IMR-90 (cell line): ENCODE data around the gene AKR1C2. TPM values are rescaled to one million over a fixed set of nuclear protein-coding genes. Genes with fewer than 3 reads are reported as not detected.

Source experiments
- ATAC-seq: fragments of 200-7000 bp; cut with Tn5 transposase; 2 replicates; pipeline ENCODE4 v1.9.1; 2020; ENCODE audit warnings: low read depth, mild to moderate bottlenecking, moderate library complexity
- BruUV-seq: library from RNA; stranded (reverse); fragments of 400-500 nt; replicated peaks from 2 replicates; lab custom pipeline; 2021; lab: Mats Ljungman, UMichigan
- CTCF ChIA-PET: fragments of 300-600 bp; formaldehyde crosslinking; extraction: SDS; loops from one replicate; lab custom pipeline; 2021; ENCODE audit warnings: antibody characterized with exemption; lab: Yijun Ruan, JAX
- POLR2A ChIA-PET: fragments of 300-600 bp; sonication (Branson Sonifier 250); formaldehyde crosslinking; loops from one replicate; lab custom pipeline; 2022; ENCODE audit warnings: antibody characterized with exemption; ENCODE audit not compliant: unreplicated experiment; lab: Charles Lee
- DNase-seq: peaks from one replicate; pipeline ENCODE4 v3.0.0; 2013
- H2AFZ ChIP-seq: replicated peaks from 2 replicates; pipeline ENCODE3; 2013; ENCODE audit warnings: low read length, mild to moderate bottlenecking; ENCODE audit not compliant: poor library complexity
- H2AK5ac ChIP-seq: 2 replicates; pipeline ENCODE4 v1.6.1; 2013; ENCODE audit warnings: low read depth, low read length, inconsistent platforms
- H2AK9ac ChIP-seq: replicated peaks from 2 replicates; pipeline ENCODE3; 2013; ENCODE audit warnings: mild to moderate bottlenecking, low read depth, low read length, moderate library complexity; ENCODE audit not compliant: poor library complexity
- H2BK120ac ChIP-seq: 2 replicates; pipeline ENCODE4 v1.6.1; 2013; ENCODE audit warnings: low read depth, low read length, inconsistent platforms
- H2BK15ac ChIP-seq: 3 replicates; pipeline ENCODE4 v1.6.1; 2013; ENCODE audit warnings: low read depth, low read length, inconsistent platforms
- H2BK20ac ChIP-seq: 2 replicates; pipeline ENCODE4 v1.6.1; 2013; ENCODE audit warnings: low read depth, mild to moderate bottlenecking, inconsistent platforms, low read length, moderate library complexity
- H2BK5ac ChIP-seq: 2 replicates; pipeline ENCODE4 v1.6.1; 2013; ENCODE audit warnings: mild to moderate bottlenecking, low read depth, low read length, inconsistent platforms; ENCODE audit not compliant: poor library complexity, severe bottlenecking
- H3K14ac ChIP-seq: replicated peaks from 2 replicates; pipeline ENCODE4 v1.6.1; 2013; ENCODE audit warnings: low read depth, low read length, inconsistent platforms
- H3K18ac ChIP-seq: 2 replicates; pipeline ENCODE4 v1.6.1; 2013; ENCODE audit warnings: low read depth, low read length, control low read depth
- H3K23ac ChIP-seq: 2 replicates; pipeline ENCODE4 v1.6.1; 2013; ENCODE audit warnings: low read depth, low read length, inconsistent platforms
- H3K27ac ChIP-seq: 2 replicates; pipeline ENCODE4 v1.5.1; 2013; ENCODE audit warnings: mild to moderate bottlenecking, control low read depth, low read length; ENCODE audit not compliant: insufficient read depth
- H3K27me3 ChIP-seq: 2 replicates; pipeline ENCODE4 v1.6.1; 2013; ENCODE audit warnings: low read length; ENCODE audit not compliant: control insufficient read depth, insufficient read depth
- H3K36me3 ChIP-seq: 2 replicates; pipeline ENCODE4 v1.6.1; 2013; ENCODE audit warnings: low read length, mixed read lengths; ENCODE audit not compliant: control insufficient read depth, insufficient read depth
- H3K4ac ChIP-seq: 2 replicates; pipeline ENCODE4 v1.6.1; 2013; ENCODE audit warnings: low read depth, low read length, inconsistent platforms
- H3K4me1 ChIP-seq: 2 replicates; pipeline ENCODE4 v1.6.1; 2013; ENCODE audit warnings: low read length, mixed read lengths; ENCODE audit not compliant: control insufficient read depth, insufficient read depth
- H3K4me2 ChIP-seq: 2 replicates; pipeline ENCODE4 v1.6.1; 2013; ENCODE audit warnings: low read depth, mild to moderate bottlenecking, control low read depth, low read length, moderate library complexity
- H3K4me3 ChIP-seq: 2 replicates; pipeline ENCODE4 v1.5.1; 2013; ENCODE audit warnings: low read depth, mild to moderate bottlenecking, control low read depth, low read length, moderate library complexity; ENCODE audit not compliant: insufficient read depth
- H3K56ac ChIP-seq: 2 replicates; pipeline ENCODE4 v1.6.1; 2013; ENCODE audit warnings: low read length, inconsistent platforms; ENCODE audit not compliant: insufficient read depth; ENCODE audit errors: extremely low read depth
- H3K79me1 ChIP-seq, 2 experiments: 2 replicates each; pipeline ENCODE4 v1.6.1; 2013; ENCODE audit warnings: low read length in 2 of 2, inconsistent platforms in 1 of 2, low read depth in 1 of 2
- H3K9ac ChIP-seq: 2 replicates; pipeline ENCODE4 v1.6.1; 2013; ENCODE audit warnings: low read depth, low read length, control low read depth
- H3K9me1 ChIP-seq: 2 replicates; pipeline ENCODE4 v1.6.1; 2013; ENCODE audit warnings: low read length, inconsistent platforms; ENCODE audit not compliant: insufficient read depth
- H3K9me3 ChIP-seq: 2 replicates; pipeline ENCODE4 v1.6.1; 2013; ENCODE audit warnings: low read length; ENCODE audit not compliant: control insufficient read depth, insufficient read depth
- H4K20me1 ChIP-seq: 2 replicates; pipeline ENCODE4 v1.6.1; 2013; ENCODE audit warnings: low read length, inconsistent platforms; ENCODE audit not compliant: insufficient read depth
- H4K5ac ChIP-seq: 2 replicates; pipeline ENCODE4 v1.6.1; 2013; ENCODE audit warnings: mild to moderate bottlenecking, low read depth, low read length, control low read depth
- H4K8ac ChIP-seq, 2 experiments: 2 replicates each; pipeline ENCODE4 v1.6.1; 2013; ENCODE audit warnings: low read depth in 2 of 2, low read length in 2 of 2, control low read depth in 1 of 2, inconsistent platforms in 1 of 2
- H4K91ac ChIP-seq: 2 replicates; pipeline ENCODE4 v1.6.1; 2013; ENCODE audit warnings: low read depth, low read length, inconsistent platforms; ENCODE audit not compliant: insufficient read depth
- ELK1 ChIP-seq: fragments of 150-350 bp; IDR thresholded peaks from 2 replicates; pipeline ENCODE4 v1.6.1; 2016; ENCODE audit warnings: low read depth, mild to moderate bottlenecking, low read length, moderate library complexity, borderline replicate concordance
- MAFK ChIP-seq: IDR thresholded peaks from 2 replicates; pipeline ENCODE4 v1.6.1; 2012; ENCODE audit warnings: low read depth, low read length, improper control_type of control experiment
- MXI1 ChIP-seq: IDR thresholded peaks from 2 replicates; pipeline ENCODE4 v1.6.1; 2012; ENCODE audit warnings: low read depth, mild to moderate bottlenecking, low read length, moderate library complexity, borderline replicate concordance
- RCOR1 ChIP-seq: IDR thresholded peaks from 2 replicates; pipeline ENCODE4 v1.6.1; 2012; ENCODE audit warnings: mild to moderate bottlenecking, low read length, improper control_type of control experiment; ENCODE audit not compliant: insufficient replicate concordance
- SMC3 ChIP-seq: fragments of 150-350 bp; IDR thresholded peaks from 2 replicates; pipeline ENCODE4 v1.6.1; 2016; ENCODE audit warnings: low read depth, mild to moderate bottlenecking, antibody characterized with exemption, low read length, moderate library complexity
- dilution Hi-C: fragments of 300-500 bp; cut with HindIII; formaldehyde crosslinking; loops from one replicate; pipeline ENCODE4 v1.14.3; 2018; ENCODE audit warnings: low sequenced_read_pairs; ENCODE audit not compliant: unreplicated experiment
- in situ Hi-C: fragments of 300-500 bp; cut with MboI; formaldehyde crosslinking; loops from 3 replicates; pipeline ENCODE4 v1.14.3; 2019; ENCODE audit warnings: low sequenced_read_pairs, inconsistent platforms, mixed read lengths
- intact Hi-C: fragments of 100-400 bp; cut with micrococcal nuclease; formaldehyde crosslinking; loops from 2 replicates; pipeline ENCODE4 v1.10.0; 2022
- polyA plus RNA-seq, 3 experiments: library from polyadenylated mRNA; depleted of rRNA; stranded (reverse); fragments of >200 nt; gene quantifications; 2 replicates each; pipeline ENCODE4 v1.2.3, GENCODE V29; 2012; ENCODE audit warnings: low replicate concordance in 1 of 3
- total RNA-seq: library from RNA; depleted of rRNA; stranded (reverse); fragments of >200 nt; gene quantifications from 2 replicates; pipeline ENCODE4 v1.2.3, GENCODE V29; 2012
- TF ChIP-seq, protein P1 (sequence below): fragments of 150-350 bp; IDR thresholded peaks from 2 replicates; pipeline ENCODE4 v1.6.1; 2017; ENCODE audit warnings: mild to moderate bottlenecking, antibody characterized with exemption, low read length, low read depth

Gene AKR1C2
- total and polyA plus RNA-seq, 2 of the 4 experiments (the other 2 are of a cell fraction), result 0.36 to 1.0 TPM

GRCh38 chr10:5034588-5034987 is 30.9 kb upstream of the AKR1C2 start:
- Histone ChIP-seq H4K5ac (no peak overlapping the region), H3K36me3 (no peaks in the 10 kb centered on the region), H3K9me3 (peaks cover 5% of the 10 kb centered on the region), H3K79me1 (no peaks in the 10 kb centered on the region), H3K4me2 (no peak overlapping the region), H3K9me1 (no peaks in the 10 kb centered on the region), H2AK9ac (no peak overlapping the region), H3K27ac (no peak overlapping the region), H2AK5ac (no peak overlapping the region), H4K20me1 (no peaks in the 10 kb centered on the region), H3K27me3 (no peaks in the 10 kb centered on the region), H2AFZ (no peak overlapping the region), H2BK5ac (no peak overlapping the region), H3K4me3 (no peak overlapping the region), H4K91ac (no peak overlapping the region), H3K56ac (no peak overlapping the region), H3K23ac (no peak overlapping the region), H2BK20ac (no peak overlapping the region), H3K4ac (no peak overlapping the region), H3K18ac (no peak overlapping the region), H2BK15ac (no peak overlapping the region), H2BK120ac (no peak overlapping the region), H4K8ac (no peak overlapping the region), H3K4me1 (peaks cover 4% of the 10 kb centered on the region; the same call in 1 of the 2 replicates), H3K14ac (no peak overlapping the region), H3K9ac (no peak overlapping the region)
- no TSS peak for BruUV-seq
- dilution Hi-C loops, result no loop called here
- intact Hi-C loops, result no loop called here
- in situ Hi-C loops, result no loop called here
- ChIA-PET POLR2A (no interaction called here), CTCF (no interaction called here)
- no peak for TF ChIP-seq MXI1
- no peak for TF ChIP-seq SMC3
- TF ChIP-seq MAFK, result no peak
- TF ChIP-seq, protein P1, sequence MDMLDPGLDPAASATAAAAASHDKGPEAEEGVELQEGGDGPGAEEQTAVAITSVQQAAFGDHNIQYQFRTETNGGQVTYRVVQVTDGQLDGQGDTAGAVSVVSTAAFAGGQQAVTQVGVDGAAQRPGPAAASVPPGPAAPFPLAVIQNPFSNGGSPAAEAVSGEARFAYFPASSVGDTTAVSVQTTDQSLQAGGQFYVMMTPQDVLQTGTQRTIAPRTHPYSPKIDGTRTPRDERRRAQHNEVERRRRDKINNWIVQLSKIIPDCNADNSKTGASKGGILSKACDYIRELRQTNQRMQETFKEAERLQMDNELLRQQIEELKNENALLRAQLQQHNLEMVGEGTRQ, result no peak
- TF ChIP-seq ELK1, result no peak
- no peak for TF ChIP-seq RCOR1
- no peak for ATAC-seq
- DNase-seq, result no peak
